Thyroid gland (tissue), 4 donors: ENCODE measurements around the gene SLC16A2.

ENCODE experiments used
- POLR2A ChIP-seq, 2 donors: fragments of 450-650 bp; IDR thresholded peaks; one replicate each; pipeline ENCODE4 v1.6.1; 2017; ENCODE audit warnings: antibody characterized with exemption in 2 of 2, mild to moderate bottlenecking in 2 of 2, moderate library complexity in 1 of 2
- TF ChIP-seq, protein P1 (sequence below), 6 experiments: fragments of 200-600 bp in 3 of 6; fragments of 450-650 bp in 3 of 6; sonication (generic) in 3 of 6; IDR thresholded peaks; one replicate each; pipeline ENCODE4 v1.5.1; 2016 to 2019; ENCODE audit warnings: antibody characterized with exemption in 6 of 6, mild to moderate bottlenecking in 2 of 6, inconsistent platforms in 1 of 6, moderate library complexity in 1 of 6

- TF ChIP-seq, protein P1, sequence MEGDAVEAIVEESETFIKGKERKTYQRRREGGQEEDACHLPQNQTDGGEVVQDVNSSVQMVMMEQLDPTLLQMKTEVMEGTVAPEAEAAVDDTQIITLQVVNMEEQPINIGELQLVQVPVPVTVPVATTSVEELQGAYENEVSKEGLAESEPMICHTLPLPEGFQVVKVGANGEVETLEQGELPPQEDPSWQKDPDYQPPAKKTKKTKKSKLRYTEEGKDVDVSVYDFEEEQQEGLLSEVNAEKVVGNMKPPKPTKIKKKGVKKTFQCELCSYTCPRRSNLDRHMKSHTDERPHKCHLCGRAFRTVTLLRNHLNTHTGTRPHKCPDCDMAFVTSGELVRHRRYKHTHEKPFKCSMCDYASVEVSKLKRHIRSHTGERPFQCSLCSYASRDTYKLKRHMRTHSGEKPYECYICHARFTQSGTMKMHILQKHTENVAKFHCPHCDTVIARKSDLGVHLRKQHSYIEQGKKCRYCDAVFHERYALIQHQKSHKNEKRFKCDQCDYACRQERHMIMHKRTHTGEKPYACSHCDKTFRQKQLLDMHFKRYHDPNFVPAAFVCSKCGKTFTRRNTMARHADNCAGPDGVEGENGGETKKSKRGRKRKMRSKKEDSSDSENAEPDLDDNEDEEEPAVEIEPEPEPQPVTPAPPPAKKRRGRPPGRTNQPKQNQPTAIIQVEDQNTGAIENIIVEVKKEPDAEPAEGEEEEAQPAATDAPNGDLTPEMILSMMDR (IDR thresholded peaks at IDR 0.05) = no peak
- no peak for TF ChIP-seq POLR2A (IDR thresholded peaks at IDR 0.05)
Observed at GRCh38 chrX:74510401-74510800, 89.1 kb downstream of the SLC16A2 start.
